Raji (cell line): ENCODE data around the gene LAMB1.

Source experiments
- POLR2A ChIP-seq: IDR thresholded peaks from 2 replicates; pipeline ENCODE4 v1.6.1; 2011; ENCODE audit warnings: low read depth, low read length, control low read depth; ENCODE audit not compliant: insufficient read depth

The LAMB1 gene

DNA sequence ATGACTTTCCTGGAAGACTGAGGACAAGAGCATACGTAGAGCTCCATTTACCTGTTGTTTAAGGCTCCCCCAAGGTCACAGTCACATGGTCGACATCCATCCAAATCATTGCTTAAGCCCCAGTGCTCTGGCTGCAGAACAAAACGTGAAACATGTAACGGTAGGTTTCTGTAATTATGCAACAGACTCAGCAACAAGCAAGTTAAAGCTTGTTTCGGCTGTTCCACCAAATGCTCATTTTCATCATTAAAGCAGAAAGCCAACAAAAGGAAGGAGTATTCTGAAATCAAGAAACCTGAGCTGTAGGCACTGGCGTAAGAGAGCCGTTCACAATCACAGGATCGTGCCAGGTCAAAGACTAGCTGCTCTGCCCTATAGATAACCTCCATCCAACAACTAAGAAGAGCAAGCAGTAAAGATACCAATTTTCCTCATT lies 30.0 kb downstream of the LAMB1 start:
- no peak for TF ChIP-seq POLR2A

DNA sequence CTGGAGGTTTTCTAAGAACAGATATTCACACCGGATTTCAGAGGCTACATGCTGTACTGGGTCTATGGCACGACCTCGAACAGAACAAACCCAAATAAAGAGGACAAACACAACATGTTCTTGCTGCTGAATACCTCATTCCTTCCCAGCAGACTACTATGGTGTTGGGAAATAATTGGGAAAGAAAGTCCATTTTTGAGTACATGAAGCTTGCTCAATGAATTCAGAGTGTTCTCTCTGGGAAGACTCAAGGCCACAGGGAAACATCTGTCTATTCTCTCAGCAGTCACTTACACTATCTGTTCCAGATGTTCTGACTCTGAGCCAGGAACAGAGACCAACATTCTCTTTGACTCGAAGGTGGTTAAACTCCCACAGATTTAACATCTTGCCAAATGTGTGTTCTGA lies 30.9 kb downstream of the LAMB1 start:
- TF ChIP-seq POLR2A, result no peak

DNA sequence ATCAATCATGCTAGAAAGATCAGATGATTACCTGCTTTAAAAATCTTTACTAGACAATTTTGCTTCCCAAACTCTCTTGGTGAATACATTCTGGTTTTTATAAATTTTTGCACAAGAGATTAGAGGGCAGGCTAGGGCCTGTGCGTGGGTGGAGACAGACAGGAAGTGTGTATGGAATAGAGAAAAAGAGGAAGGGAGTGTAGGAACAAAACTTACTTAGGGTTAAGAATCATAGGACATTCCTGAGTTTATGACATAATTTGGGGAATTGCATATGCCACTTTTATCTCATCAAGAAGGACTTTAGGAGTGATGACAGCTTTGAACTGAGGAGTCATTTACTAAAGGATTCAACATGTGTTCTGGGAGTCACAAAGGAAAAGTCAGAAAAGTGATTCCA lies 31.3 kb downstream of the LAMB1 start:
- TF ChIP-seq POLR2A, result no peak

DNA sequence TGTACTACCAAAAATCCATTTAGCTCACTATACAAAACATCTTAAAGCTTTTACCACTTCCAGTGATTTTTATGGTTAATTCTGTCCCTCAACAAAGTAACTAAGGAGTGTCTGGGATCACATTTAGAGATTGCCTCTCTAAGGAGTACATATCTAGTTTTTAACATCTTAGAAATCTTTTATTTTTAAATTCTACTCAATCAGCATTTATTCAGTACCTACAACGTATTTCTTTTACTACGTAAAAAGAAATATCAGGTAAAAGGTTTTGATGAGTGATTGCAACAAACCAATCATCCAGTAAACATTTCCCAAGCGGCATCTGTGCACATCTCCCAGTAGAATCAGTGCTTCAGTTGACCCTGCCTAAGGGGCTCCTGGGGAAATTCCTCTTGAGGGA lies 31.9 kb downstream of the LAMB1 start:
- no peak for TF ChIP-seq POLR2A

DNA sequence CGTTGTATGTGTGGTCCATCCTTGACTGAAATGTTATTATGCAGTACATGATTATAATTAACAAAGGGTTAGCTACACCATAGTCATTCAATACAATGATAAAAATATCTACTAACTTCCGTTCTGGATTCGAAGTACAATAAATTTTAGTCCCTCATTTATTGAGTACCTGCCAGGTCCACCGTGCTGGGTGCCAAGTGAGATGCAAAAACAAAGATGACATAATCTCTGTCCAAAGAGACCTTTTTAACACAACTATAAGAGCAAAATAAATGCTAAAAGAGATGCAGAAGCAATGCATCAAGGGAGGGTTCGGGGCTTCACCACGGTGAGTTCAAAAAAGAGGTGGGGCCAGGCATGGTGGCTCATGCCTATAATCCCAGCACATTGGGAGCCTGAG lies 33.1 kb downstream of the LAMB1 start:
- TF ChIP-seq POLR2A, result no peak

DNA sequence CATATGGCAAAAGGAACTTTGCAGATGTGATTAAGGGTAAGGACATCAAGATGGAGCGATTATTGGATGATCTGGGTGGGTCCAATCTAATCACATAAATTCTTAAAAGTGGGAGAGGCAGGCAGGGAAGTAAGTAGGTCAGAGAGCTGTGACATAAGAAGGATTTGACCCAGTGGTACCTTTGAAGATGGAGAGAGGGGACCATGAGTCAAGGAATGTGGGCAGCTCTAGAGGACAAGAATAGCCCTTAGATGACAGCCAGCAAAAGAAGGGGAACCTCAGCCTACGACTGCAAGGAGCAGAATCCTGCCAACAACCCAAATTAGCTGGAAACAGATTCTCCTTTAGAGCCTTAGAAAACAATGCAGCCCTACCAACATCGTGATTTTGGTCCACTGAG lies 34.5 kb downstream of the LAMB1 start:
- no peak for TF ChIP-seq POLR2A

DNA sequence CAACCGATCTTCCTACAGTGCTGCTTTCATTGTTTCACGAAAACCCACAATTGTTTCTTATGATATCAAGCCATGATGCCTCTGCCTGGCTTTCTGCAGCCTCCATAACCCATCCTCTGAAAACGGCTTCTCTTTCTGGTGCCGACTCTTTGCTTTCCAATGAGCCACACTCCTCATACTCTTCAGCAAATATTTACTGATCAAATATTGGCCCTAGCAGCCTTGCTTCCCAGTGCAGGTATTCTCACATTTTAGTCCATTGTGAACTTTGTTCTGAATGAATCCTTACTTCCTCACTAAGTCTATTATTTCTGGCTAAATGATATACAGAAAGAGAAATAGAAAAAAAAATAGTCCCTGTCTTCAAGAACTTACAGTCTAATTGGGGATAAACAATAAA lies 35.5 kb downstream of the LAMB1 start:
- no peak for TF ChIP-seq POLR2A

DNA sequence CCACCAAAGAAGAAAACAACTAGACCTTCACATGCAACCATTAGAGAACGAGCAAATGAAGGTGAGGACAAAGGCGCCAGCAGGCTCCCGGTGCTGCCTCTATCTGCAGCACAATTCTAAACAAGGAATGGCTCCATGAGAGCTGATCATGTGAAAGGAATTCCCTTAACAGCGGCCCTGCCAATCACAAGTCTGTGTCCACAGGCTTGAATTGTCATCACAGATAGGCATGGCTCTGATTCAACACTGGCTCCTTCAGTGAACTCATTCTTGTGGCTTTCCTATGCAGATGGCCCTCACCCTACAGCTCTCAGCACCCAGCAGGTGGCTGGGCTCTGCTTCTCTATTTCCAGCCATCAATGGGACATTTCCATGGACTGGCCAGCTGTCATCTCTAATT lies 36.2 kb downstream of the LAMB1 start:
- no peak for TF ChIP-seq POLR2A

DNA sequence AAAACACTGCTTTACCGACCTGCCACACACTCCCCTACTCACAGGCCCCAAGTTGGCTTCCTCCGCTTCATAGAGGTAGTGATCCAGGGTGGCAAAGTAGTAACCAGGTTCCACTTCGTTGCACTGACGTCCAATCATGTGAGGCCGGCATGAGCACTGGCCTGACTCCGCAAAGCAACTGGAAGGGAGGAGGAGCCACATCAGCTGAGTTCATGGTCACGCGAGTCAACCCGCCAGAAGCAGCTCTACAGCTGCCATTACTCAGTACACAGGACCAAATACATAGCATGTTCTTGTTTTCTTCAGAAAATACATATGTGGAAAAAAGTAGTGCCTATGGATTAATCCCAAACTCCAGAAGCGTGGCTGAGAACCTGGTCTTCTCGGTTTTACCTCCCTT lies 38.5 kb downstream of the LAMB1 start:
- no peak for TF ChIP-seq POLR2A

DNA sequence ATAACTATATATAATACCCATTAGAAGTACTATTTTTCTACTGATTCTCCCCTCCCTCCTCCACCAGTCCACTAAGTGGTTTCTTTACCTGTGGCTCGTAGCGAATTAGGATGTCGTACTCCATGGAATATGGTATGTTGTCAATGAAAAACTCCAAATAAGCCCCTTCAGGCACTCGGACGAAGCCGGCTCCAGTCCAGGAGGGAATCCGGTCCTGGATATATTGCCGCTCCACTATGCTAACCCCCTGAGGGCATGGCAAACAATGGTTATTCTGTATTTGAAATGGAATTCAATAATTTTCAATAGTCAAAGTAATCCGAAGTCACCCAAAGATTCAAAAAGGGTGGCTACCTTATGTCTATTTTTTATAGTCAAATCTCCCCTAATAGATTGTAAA lies 40.1 kb downstream of the LAMB1 start:
- TF ChIP-seq POLR2A, result no peak

DNA sequence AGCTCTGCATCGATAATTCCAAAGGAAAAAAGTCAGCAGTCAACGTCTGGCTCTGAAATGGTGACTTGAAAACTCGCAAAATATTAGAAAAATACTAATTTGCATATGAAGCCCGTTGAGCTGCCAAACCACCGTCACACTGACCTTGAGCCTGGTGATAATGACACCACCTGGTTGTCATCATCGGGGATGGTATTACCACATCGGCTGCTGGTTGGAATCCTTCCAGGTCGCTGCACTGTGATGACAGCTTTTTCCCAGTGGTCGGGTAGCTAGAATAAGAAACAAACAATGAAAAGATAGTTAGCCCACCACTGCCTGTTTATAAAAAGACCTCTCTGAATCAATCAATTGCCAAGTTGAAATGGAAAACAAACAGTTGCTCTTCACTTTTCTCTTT lies 41.6 kb downstream of the LAMB1 start:
- no peak for TF ChIP-seq POLR2A

DNA sequence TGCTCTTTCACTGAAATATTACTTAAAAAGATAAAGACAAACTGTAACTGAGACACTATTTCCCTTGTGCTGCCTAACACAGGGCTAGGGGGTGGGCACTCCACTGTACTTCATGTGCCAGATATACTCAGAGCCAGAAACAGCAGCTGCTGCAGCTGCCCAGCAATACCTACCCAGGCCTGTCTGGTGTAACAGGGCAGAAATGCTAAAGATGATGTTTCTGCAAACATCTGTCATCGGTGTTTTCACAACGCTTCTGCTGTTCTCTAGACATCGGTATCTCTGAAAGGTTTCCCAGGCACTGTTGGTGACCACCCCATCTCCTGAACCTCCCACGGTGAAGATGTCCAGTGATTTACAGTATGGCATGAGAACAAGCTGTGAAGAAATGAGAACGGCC lies 42.7 kb downstream of the LAMB1 start:
- TF ChIP-seq POLR2A, result no peak

DNA sequence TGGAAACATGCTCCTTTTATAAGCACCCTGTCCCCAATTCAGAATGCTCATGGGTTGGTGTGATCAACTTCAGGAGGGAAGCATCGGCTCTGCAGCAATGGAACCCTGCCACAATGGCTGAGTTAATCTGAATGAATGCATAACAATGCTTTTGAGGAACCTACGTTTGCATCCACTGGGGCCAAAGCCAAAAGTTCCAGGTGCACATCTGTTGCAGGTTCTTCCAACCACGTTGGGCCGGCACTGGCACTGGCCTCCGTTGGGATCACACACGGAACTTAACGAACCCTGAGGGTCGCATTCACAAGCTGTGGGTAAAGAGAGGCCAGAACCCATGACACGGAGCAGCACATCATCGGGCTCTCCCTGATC lies 43.4 kb downstream of the LAMB1 start:
- TF ChIP-seq POLR2A, result no peak

DNA sequence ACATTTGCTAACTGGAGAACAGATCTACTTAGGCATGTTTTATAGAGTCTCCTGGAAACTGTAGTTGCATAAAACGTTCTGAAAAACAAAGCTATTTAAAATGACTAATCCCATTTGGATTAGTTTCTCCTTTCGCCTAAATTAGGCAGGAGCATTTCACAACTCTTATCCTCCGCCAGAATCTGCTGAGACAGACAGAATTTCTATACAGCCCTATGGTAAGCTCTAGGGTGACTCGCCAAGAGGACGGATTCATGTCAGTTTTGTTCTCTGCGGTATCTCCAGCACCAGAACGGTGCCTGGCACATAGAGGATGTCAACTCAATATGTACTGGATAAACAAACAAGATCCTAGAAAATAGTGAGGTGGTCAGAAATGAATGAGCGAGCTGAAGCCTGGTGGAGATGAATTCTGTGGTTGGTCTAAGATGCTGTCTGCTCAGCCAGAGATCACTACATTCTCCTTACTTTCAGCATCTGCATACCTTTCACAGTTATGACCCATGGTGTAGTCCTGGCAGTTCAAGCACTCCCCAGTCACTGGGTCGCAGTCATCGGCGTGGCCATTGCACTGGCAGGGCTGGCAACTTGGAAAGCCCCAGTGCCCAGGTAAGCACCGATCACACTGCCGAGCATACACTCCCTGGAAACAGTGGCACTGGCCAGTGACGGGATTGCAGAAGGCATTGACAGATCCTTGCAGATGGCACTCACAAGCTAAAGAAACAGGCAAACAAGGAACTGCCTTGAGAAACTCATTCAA lies 44.0 kb downstream of the LAMB1 start:
- no peak for TF ChIP-seq POLR2A

DNA sequence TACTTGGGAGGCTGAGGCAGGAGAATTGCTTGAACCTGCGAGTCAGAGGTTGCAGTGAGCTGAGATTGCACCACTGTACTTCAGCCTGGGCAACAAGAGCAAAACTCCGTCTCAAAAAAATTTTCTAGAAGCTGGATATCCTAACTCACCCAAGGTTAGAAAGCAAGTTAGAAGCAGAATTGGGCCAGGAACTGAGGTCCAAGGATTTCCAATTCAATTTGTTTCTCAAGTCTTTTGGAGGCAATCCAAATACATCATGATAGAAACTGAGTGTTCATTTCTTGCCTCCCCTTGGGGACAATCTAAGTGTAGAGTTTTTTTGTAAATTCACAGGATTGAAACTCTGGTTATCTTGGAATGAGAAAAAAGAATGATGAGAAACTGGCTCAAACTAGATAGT lies 45.5 kb downstream of the LAMB1 start:
- no peak for TF ChIP-seq POLR2A

DNA sequence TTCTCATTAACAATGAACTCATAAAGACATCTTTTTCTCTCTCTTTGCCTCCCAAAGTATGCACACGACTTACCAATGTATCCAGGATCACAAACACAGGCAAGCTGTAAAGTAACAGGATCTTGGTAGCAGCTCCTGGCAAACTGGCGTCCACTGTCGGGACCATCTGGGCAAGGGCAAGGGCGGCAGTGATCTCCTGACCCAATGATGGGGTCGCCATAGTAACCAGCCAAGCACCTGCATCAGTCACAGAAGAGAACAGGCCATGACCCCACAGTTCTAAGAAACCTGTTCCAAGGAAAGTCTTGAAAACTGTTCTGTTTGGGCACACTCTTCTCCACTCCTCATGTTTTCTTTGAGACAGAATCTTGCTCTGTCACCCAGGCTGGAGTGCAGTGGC lies 47.6 kb downstream of the LAMB1 start:
- no peak for TF ChIP-seq POLR2A

DNA sequence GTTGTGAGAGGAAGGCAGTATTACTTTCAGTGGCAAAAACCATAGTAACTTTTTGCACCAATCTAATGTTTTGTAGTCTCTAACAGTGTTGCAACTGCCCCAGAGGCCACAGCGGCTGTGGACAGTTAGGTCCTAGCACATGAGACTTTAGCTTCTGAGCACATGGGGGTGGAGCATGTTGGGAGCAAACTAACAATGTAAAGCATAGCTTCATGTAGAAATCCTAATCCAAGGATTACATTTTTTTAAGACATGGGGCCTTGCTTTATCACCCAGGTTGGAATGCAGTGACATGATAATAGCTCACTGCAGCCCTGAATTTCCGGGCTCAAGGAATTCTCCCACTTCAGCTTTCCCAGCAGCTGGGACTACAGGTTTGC lies 49.0 kb downstream of the LAMB1 start:
- no peak for TF ChIP-seq POLR2A
